Diencephalon (tissue), 1 donor: Measurements from ENCODE around the gene AGPAT2. TPM values are rescaled to one million over a fixed set of nuclear protein-coding genes. Genes with fewer than 3 reads are reported as not detected.
A peak's percentile ranks its signal among the peaks of the same experiment; 100 is the strongest.

ENCODE experiments used
- small RNA-seq: library from RNA; depleted of rRNA; stranded (forward); fragments of <200 nt; gene quantifications from one replicate; pipeline ENCODE3, GENCODE V24; 2014
- total RNA-seq: library from RNA; depleted of rRNA; stranded (reverse); fragments of >200 nt; gene quantifications from one replicate; pipeline ENCODE4 v1.2.3, GENCODE V29; 2014

AGPAT2 gene
- total RNA-seq = 3.5 TPM

GRCh38 chr9:136686794-136687711 is at the start of gene AGPAT2:
AGPAT2 (minus strand) TSS chr9:136687457; CDS start chr9:136687357, 100 bp downstream.

GRCh38 chr9:136711751-136712689 is 24.8 kb upstream of the AGPAT2 start, which contains the start of gene DIPK1B:
DIPK1B (plus strand) TSS chr9:136712572; CDS start chr9:136712666, 94 bp downstream.

GRCh38 chr9:136662656-136663581 is 24.3 kb downstream of the AGPAT2 start, which contains the start of gene EGFL7:
EGFL7 (plus strand) TSS chr9:136662916; CDS start chr9:136668283, 5,367 bp downstream.

Small RNA genes within 50 kb of the gene (small RNA-seq; reads per million reads assigned to genes)
- gene MIR126 = 1,088 reads per million, percentile 99 among the genes with 10 or more reads in this experiment

Other genes starting within 250 kb of the AGPAT2 start
- 12.7 TPM for gene INPP5E, start 247.6 kb downstream of the AGPAT2 start, total RNA-seq
- 19.1 TPM for gene SEC16A, start 204.4 kb downstream of the AGPAT2 start, total RNA-seq
- gene NOTCH1, start 141.4 kb downstream of the AGPAT2 start, total RNA-seq = 41.3 TPM
- gene EGFL7, start 24.5 kb downstream of the AGPAT2 start, total RNA-seq = 20.3 TPM
- gene DIPK1B, start 25.1 kb upstream of the AGPAT2 start, total RNA-seq = 37.4 TPM
- not detected for gene LCN10, start 55.5 kb upstream of the AGPAT2 start, total RNA-seq
- not detected for gene LCN6, start 61.1 kb upstream of the AGPAT2 start, total RNA-seq
- not detected for gene LCN8, start 70.8 kb upstream of the AGPAT2 start, total RNA-seq
- not detected for gene LCN15, start 77.1 kb upstream of the AGPAT2 start, total RNA-seq
- 27.7 TPM for gene TMEM141, start 103.9 kb upstream of the AGPAT2 start, total RNA-seq
- 2.5 TPM for gene CCDC183, start 108.9 kb upstream of the AGPAT2 start, total RNA-seq
- 35.8 TPM for gene RABL6, start 120.5 kb upstream of the AGPAT2 start, total RNA-seq
- gene AJM1, start 155.0 kb upstream of the AGPAT2 start, total RNA-seq = 2.8 TPM
- gene PHPT1, start 162.0 kb upstream of the AGPAT2 start, total RNA-seq = 99.7 TPM
- 2.8 TPM for gene MAMDC4, start 164.9 kb upstream of the AGPAT2 start, total RNA-seq
- 124 TPM for gene EDF1, start 178.9 kb upstream of the AGPAT2 start, total RNA-seq
- 10.1 TPM for gene TRAF2, start 199.1 kb upstream of the AGPAT2 start, total RNA-seq